Astrocyte of the spinal cord (primary cell): ENCODE measurements around the gene CHCHD10.
A peak's percentile ranks its signal among the peaks of the same experiment; 100 is the strongest.

Source experiments
- DNase-seq: peaks from one replicate; pipeline ENCODE4 v3.0.0; 2011; ENCODE audit warnings: low read depth, low spot score
- H3K4me3 ChIP-seq: 2 replicates; pipeline ENCODE4 v1.5.1; 2011; ENCODE audit warnings: low read depth, mild to moderate bottlenecking, low read length, moderate library complexity
- in situ Hi-C: cut with HindIII; loops from 2 replicates; pipeline ENCODE4 v1.10.0; 2017; ENCODE audit warnings: low sequenced_read_pairs
- TF ChIP-seq, protein P1 (sequence below): IDR thresholded peaks from 2 replicates; pipeline ENCODE4 v1.5.1; 2012; ENCODE audit warnings: low read depth, mild to moderate bottlenecking, low read length, inconsistent platforms

The CHCHD10 gene

DNA sequence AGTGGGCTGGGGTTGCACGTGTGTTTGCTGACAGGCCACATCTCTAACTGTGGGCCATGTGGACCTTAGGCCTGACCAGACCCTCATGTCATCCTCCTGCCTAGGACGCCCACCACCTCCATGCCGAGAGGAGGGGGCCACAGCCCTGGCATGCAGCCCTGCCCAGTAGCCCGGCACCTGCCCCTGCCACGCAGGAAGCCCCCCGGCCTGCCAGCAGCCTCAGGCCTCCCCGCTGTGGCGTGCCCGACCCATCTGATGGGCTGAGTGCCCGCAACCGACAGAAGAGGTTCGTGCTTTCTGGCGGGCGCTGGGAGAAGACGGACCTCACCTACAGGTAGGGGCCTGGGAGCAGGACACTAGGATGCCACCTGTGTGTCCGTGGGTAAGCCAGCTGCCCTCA lies 11.3 kb upstream of the CHCHD10 start:
- DNase-seq, result no peak
- in situ Hi-C loops, result no loop called here
- no peak overlapping the region for H3K4me3 ChIP-seq
- TF ChIP-seq, protein P1, sequence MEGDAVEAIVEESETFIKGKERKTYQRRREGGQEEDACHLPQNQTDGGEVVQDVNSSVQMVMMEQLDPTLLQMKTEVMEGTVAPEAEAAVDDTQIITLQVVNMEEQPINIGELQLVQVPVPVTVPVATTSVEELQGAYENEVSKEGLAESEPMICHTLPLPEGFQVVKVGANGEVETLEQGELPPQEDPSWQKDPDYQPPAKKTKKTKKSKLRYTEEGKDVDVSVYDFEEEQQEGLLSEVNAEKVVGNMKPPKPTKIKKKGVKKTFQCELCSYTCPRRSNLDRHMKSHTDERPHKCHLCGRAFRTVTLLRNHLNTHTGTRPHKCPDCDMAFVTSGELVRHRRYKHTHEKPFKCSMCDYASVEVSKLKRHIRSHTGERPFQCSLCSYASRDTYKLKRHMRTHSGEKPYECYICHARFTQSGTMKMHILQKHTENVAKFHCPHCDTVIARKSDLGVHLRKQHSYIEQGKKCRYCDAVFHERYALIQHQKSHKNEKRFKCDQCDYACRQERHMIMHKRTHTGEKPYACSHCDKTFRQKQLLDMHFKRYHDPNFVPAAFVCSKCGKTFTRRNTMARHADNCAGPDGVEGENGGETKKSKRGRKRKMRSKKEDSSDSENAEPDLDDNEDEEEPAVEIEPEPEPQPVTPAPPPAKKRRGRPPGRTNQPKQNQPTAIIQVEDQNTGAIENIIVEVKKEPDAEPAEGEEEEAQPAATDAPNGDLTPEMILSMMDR, result no peak

DNA sequence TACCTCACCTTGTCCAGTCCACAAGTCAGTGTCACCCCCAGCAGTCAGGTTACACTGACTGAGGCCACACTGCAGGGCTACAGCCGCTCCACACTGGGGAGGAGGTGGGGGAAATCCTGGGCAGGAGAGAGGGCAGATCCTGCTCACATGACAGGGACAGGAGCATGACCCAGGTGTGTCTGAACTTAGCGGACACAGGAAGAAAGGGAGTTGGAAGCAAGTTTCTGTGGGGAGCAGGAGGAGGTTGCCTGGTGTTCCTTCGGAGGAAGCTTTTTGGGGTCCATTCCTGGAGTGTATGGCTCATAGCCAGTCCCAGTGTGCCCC lies 10.8 kb upstream of the CHCHD10 start:
- in situ Hi-C loops, result no loop called here
- no peak for DNase-seq
- TF ChIP-seq, protein P1, result no peak
- H3K4me3 ChIP-seq, result no peak overlapping the region

DNA sequence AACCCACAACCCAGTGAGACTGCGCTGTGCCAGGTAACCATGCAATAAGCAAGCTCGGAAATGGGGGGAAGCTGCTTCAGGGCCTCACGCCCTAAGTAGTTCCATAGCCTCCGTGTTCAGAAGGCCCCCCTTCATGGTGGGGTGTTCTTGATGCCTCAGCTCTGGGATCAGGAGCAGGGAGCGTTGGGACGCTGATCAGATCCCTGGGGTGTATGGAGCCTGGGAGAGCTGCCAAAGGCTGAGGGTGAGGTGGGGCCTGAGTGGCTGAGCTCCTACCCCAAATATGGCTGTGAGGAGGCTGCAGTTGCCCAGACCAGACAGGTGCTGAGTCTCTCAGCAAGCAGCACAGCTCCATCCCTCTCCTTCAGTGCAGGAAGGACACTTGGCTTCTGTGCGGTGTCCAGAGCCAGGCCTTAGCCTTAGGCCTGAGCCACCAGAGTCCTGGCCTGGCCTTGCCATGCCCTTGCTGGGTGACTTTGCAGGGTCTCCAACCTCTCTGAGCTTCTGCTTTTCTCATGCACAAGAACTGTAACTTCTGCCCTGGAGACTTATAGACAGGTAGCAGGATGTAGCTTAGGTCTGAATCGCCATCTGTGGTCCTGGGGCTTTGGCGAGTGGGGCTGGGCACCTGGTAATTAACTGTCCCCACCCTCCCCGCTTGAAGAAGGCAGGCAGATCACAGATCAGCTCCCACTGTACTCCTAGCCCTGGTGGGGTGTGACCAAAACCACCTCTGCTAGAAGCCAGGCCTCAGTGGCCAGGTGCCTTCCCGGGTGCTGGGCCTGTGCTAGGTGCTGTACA lies 10.2 kb upstream of the CHCHD10 start:
- no peak overlapping the region for H3K4me3 ChIP-seq
- TF ChIP-seq, protein P1, result no peak
- no peak for DNase-seq
- in situ Hi-C loops, result no loop called here

DNA sequence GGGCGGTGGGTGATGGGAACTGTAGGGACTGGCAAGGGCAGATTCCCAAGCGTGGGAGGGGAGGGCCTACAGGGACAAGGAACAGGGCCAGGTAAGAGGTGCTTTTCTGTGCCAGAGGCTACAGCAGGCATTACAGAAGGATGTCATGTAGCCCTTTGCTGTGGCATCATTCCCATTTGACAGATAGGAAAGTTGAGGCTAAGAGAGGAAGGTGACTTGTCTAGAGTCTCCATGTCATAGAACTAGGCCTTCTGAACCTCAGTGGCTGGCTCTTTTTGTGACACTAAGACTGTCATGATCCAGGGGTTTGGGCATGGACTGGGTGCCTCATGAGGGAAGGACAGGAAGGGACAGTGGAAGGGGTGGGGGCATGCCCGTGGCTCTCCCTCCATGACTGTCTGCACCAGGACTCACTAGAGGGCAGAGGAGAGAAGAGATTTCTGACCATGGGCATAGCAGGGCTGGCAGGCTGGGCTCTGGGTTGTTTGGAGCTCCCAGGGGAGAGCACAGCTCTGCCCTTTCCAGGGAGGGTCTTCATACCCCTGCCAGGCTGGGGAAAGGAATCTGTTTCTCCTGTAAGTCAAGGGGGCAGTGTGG lies 8.1 kb upstream of the CHCHD10 start:
- in situ Hi-C loops, result no loop called here
- H3K4me3 ChIP-seq, result no peak overlapping the region
- TF ChIP-seq, protein P1, result no peak
- DNase-seq, result no peak

DNA sequence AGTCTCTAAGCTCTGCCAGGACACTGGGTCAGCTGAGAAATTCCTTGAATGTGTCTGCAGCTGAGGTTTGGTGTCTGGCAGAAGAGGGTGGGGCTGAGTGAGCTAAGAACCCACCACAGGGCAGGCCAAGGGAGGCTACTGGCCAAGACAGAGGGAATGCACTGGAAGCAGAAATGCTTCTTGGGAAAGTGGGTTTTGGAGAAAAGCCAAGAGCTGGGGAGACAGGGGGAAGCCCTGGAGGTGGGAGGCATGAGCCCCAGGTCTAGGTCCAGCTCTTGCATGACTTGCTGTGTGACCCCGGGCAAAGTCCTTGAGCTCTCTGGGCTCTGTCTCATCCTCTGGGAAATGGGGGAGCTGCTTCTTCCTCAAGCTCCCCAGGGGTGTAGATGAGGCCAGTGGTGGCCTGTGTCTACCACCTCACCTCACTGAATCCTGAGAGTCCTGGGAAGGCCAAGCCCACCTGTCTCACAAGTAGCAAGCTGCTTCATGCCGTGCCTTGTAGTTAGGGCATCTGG lies 7.2 kb upstream of the CHCHD10 start:
- peak; percentile 62 for DNase-seq
- in situ Hi-C loops, result no loop called here
- H3K4me3 ChIP-seq, result no peak overlapping the region

DNA sequence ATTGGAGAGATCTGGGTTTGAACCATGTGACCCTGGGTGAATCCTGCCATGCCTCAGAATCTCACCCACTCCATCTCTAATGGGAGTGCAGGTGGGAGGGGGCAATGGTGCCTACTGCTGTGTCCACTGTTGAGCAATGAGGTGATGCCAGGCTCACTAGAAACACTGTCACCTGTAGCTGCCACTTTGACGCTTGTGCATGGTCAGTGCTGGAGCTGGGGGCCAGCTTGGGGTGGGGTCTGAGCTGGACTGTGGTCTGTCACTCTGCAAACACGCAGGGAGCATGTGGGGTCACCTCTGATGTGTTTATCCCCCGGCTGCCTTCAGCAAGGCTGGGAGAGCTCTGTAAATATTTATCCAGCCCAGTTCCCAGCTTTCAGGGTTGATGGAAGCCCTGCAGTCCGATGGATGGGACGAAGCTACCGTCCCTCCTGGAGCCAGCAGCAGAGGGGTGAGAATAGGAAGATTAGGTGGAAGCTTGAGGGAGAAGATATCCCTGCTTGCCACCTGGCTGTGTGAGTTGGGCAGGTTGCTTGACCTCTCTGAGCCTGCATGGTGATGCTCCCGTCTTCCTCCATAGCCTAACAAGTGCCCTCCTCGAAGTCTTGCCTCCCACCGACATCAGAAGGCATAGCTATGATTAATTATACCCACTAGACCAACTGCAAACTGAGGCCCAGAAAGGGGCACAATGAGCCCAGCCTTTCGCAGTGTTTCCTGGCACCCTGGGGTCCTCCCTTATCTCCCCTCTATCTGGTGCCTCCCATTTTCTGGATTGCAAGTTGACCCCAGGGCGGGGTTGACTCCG lies 6.5 kb upstream of the CHCHD10 start:
- TF ChIP-seq, protein P1, result no peak
- in situ Hi-C loops, result no loop called here
- H3K4me3 ChIP-seq, result no peak overlapping the region
- DNase-seq, result no peak

More for the DNA sequence above, 7.2 kb upstream of the CHCHD10 start:
- TF ChIP-seq, protein P1, result no peak
